ENCODE measurements around the gene MYO3A.

MYO3A gene

GRCh38 chr10:26225322-26225721 is 291.3 kb downstream of the MYO3A start:
- TF ChIP-seq CTCF (IDR thresholded peaks at IDR 0.05; ENCODE audit: low read length) (no peak), EZH2 (IDR thresholded peaks at IDR 0.05; ENCODE audit: borderline replicate concordance, low read length) (no peak)
- Histone ChIP-seq H3K36me3 (ENCODE audit: insufficient read depth, low read length) (no peaks in the 10 kb centered on the region), H3K9ac (ENCODE audit: low read length) (no peak overlapping the region), H3K79me2 (ENCODE audit: insufficient read depth, low read length) (no peaks in the 10 kb centered on the region), H4K20me1 (ENCODE audit: insufficient read depth, low read length) (no peaks in the 10 kb centered on the region), H3K27ac (ENCODE audit: low read depth, low read length, poor library complexity, severe bottlenecking) (no peak overlapping the region), H3K27me3 (ENCODE audit: insufficient read depth, low read length) (no peaks in the 10 kb centered on the region), H2AFZ (ENCODE audit: low read length) (no peak overlapping the region), H3F3A (ENCODE audit: insufficient read depth, low read length) (no peaks in the 10 kb centered on the region), H3K4me1 (ENCODE audit: insufficient read depth, low read length, severe bottlenecking) (no peaks in the 10 kb centered on the region), H3K4me3 (ENCODE audit: low read depth, low read length, poor library complexity, severe bottlenecking) (no peak overlapping the region), H3K9me3 (ENCODE audit: low read length) (no peaks in the 10 kb centered on the region), H3K4me2 (ENCODE audit: low read length) (no peak overlapping the region), H3K9me2 (ENCODE audit: low read depth, low read length) (no peaks in the 10 kb centered on the region)

GRCh38 chr10:26227786-26228185 is 293.8 kb downstream of the MYO3A start:
- H3K4me1 ChIP-seq (ENCODE audit: insufficient read depth, low read length, severe bottlenecking): no peaks in the 10 kb centered on the region
- H3K9me3 ChIP-seq (ENCODE audit: low read length): no peaks in the 10 kb centered on the region
- no peak overlapping the region for H3K4me3 ChIP-seq (ENCODE audit: low read depth, low read length, poor library complexity, severe bottlenecking)
- H3K27ac ChIP-seq (ENCODE audit: low read depth, low read length, poor library complexity, severe bottlenecking): no peak overlapping the region
- no peaks in the 10 kb centered on the region for H3F3A ChIP-seq (ENCODE audit: insufficient read depth, low read length)
- H3K4me2 ChIP-seq (ENCODE audit: low read length): no peak overlapping the region
- no peak overlapping the region for H2AFZ ChIP-seq (ENCODE audit: low read length)
- no peaks in the 10 kb centered on the region for H3K27me3 ChIP-seq (ENCODE audit: insufficient read depth, low read length)
- H3K79me2 ChIP-seq (ENCODE audit: insufficient read depth, low read length): no peaks in the 10 kb centered on the region
- H3K36me3 ChIP-seq (ENCODE audit: insufficient read depth, low read length): no peaks in the 10 kb centered on the region
- no peaks in the 10 kb centered on the region for H3K9me2 ChIP-seq (ENCODE audit: low read depth, low read length)
- H3K9ac ChIP-seq (ENCODE audit: low read length): no peak overlapping the region
- H4K20me1 ChIP-seq (ENCODE audit: insufficient read depth, low read length): no peaks in the 10 kb centered on the region
- no peak for TF ChIP-seq EZH2 (IDR thresholded peaks at IDR 0.05; ENCODE audit: borderline replicate concordance, low read length)
- TF ChIP-seq CTCF (IDR thresholded peaks at IDR 0.05; ENCODE audit: low read length): no peak

DNA sequence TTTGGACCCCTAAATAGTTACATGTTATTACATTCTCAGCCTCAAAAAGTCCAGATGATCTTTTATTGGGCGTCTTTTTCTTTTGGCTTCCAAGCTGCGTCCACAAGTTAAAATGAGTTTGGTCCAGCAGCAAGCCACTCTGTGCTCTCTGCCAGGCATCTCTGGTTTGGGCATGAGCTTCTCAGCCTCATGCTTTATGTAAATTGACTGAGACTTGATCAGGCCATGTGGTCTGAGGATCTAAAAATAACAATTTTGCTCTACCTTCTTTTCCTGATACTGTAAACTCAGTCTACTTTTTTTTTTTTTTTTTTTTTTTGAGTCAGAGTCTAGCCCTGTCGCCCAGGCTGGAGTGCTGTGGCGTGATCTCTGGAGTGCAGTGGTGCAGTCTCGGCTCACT is 298.1 kb downstream of the MYO3A start:
- Histone ChIP-seq H3K9me3 (ENCODE audit: low read length) (no peaks in the 10 kb centered on the region), H3K9ac (ENCODE audit: low read length) (no peak overlapping the region), H3K4me3 (ENCODE audit: low read depth, low read length, poor library complexity, severe bottlenecking) (no peak overlapping the region), H4K20me1 (ENCODE audit: insufficient read depth, low read length) (no peaks in the 10 kb centered on the region), H3K79me2 (ENCODE audit: insufficient read depth, low read length) (no peaks in the 10 kb centered on the region), H3K27me3 (ENCODE audit: insufficient read depth, low read length) (peaks cover 4% of the 10 kb centered on the region; the same call in 1 of the 2 replicates), H3K9me2 (ENCODE audit: low read depth, low read length) (no peaks in the 10 kb centered on the region), H2AFZ (ENCODE audit: low read length) (no peak overlapping the region), H3F3A (ENCODE audit: insufficient read depth, low read length) (no peaks in the 10 kb centered on the region), H3K4me1 (ENCODE audit: insufficient read depth, low read length, severe bottlenecking) (no peaks in the 10 kb centered on the region), H3K36me3 (ENCODE audit: insufficient read depth, low read length) (no peaks in the 10 kb centered on the region), H3K27ac (ENCODE audit: low read depth, low read length, poor library complexity, severe bottlenecking) (no peak overlapping the region), H3K4me2 (ENCODE audit: low read length) (no peak overlapping the region)
- no peak for TF ChIP-seq EZH2 (IDR thresholded peaks at IDR 0.05; ENCODE audit: borderline replicate concordance, low read length)
- TF ChIP-seq CTCF (IDR thresholded peaks at IDR 0.05; ENCODE audit: low read length): no peak
